GM18511 (cell line): ENCODE measurements around the gene PISD.
"Not testable (repeated sequence)": the region's sequence is repeated elsewhere in the genome, so short reads cannot be mapped to it uniquely, and the experiment has no call there.

Experiments
- ATAC-seq: cut with Tn5 transposase; IDR thresholded peaks from one replicate; pipeline ENCODE4 v1.9.1; 2021; ENCODE audit warnings: mild to moderate bottlenecking, moderate library complexity; ENCODE audit not compliant: unreplicated experiment

Gene PISD

DNA sequence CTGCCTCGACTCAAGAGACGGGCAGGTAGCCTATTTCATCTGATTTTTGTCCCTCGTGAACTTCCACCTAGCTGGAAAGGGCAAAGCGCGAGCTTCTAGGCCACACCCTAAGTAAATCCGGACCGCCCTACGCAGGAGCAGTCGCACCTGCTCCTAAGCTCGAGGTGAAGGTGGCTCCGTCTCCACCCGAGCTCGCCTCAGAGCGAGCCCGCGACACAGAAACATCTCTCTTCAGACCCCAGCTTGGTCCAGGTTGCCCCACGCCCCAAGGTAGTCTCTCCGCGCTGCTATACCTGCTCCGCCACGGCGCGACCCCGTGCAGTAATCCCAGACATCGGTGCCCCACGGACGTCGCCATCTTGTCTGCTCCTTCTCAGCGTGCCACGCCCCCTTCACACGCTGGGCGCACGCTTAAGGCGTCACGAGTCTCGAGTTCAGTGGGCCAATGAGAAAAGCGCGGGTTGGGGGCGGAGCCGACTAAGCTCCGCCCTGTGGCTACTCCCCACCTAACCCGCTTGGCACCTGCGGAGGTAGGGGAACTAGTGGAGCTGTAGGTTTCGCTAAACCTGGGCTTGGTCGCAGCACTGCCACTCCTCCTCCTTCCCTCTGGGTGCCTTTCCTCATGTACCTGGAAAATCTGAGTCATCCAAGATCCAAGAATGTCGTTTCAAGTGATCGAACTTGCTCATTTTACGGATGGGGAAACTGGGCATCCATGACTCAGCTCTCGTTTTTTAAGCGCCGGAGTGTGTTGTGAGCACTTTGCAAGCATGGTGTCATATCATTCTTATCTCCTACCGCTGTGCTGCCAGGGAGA, at the start of gene PISD:
Gene PISD, minus strand, starts transcription at position 365 of the 817 bp plus-strand sequence. Its CDS starts 7 bp downstream, at position 358.
- ATAC-seq, result peak; percentile 88

GRCh38 chr22:31711226-31711625, 49.2 kb upstream of the PISD start:
- ATAC-seq, result not testable (repeated sequence)

DNA sequence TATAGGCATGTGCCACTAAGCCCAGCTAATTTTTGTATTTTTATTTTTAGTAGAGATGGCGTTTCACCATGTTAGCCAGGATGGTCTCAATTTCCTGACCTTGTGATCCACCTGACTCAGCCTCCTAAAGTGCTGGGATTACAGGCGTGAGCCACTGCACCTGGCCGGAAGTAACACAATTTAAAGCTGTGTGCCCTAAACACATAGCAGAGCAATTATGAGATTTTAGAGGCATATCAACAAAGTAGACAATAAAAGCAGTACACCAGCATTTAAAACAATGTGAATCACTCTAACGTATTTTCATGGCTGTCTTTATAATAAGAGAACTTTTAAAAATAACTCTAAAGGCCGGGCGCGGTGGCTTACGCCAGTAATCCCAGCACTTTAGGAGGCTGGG, 45.5 kb upstream of the PISD start:
- no peak for ATAC-seq

GRCh38 chr22:31695423-31695822, 33.4 kb upstream of the PISD start:
- no peak for ATAC-seq

- ATAC-seq, result not testable (repeated sequence)
Measured at GRCh38 chr22:31694046-31694445, 32.0 kb upstream of the PISD start.

DNA sequence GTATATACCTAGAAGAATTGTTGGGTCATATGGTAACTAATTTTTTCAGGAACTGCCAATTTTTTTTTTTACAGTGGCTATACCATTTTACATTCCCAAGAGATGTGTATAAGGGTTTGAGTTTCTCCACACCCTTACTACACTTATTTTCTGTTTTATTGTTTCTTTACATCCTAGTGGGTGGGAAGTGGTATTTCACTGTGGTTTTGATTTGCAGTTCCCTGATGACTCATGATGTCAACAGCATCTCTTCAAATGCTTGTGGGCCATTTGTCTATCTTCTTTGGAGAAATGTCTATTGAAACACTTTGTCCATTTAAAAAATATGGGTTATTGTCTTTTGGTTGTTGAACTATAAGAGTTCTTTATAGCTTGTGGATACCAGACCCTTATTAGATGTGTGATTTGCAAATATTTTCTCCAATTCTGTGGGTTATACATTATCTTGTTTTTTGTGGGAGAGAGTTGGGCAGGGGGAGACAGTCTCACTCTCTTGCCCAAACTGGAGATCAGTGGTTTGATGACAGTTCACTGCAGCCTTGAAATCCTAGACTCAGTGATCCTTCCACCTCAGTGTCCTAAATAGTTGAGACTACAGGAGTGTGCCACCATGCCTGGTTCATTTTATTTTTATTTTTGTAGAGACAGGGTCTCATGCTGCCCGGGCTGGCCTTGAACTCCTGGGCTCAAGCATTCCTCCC, 30.3 kb upstream of the PISD start:
- no peak for ATAC-seq

DNA sequence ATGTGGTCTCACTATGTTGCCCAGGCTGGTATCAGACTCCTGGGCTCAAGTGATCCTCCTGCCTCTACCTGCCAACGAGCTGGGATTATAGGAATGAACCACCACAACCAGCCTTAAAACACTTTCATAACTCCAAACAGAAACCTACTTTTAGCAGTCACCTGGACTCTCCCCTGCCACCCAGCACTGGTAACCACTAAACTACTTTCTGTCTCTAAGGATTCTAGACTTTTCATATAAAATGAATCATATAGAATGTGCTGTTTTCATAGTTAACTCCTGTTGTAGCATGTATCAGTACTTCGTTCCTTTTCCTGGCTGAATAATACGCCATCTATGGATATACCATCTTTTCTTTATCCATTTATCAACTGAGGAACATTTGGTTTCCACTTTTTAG, 29.4 kb upstream of the PISD start:
- no peak for ATAC-seq

DNA sequence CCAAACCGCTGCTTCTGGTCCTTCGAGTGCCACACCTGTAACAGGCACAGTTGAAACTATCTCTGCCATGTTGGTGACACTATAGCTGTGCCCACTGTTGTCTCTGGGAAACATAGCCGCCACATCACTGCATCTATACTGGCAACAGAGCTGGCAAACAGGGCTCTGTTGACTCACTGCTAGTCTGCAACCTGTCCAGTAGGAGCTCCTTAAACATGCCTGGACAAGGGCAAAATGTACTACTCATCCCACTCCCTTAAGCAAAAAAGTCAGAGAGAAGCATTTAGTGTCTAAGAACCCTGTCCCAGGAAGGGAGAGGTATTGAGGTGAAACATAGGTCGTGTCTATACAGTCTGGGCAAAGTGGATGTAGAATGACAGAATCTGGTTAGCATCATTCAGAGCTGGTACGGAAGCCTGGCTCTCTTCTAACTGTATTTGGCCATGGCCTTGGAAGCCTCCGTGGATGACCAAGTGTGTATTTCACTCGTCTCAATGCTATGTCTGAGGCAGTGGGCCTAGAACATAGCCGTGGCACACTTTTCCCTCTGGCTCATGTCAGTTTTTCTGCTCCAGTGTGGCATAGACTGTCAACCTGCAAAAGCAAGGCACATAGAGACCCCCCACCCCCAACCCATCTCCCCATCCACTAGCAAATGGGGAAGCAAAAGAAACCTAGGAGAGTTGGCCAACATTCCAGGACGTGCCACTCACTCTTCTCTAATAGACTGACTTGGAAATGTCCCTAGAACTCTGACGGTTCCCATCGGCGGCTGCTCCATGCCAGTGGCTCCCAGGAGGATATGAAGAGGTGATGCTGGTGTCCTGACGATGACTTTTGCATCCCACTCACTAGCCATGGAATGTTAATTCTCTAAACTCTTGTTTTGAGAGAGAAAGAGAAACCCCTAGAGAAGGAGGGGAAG, 21.4 kb upstream of the PISD start:
- no peak for ATAC-seq

- no peak for ATAC-seq
Measured at GRCh38 chr22:31682751-31683150, 20.7 kb upstream of the PISD start.

- ATAC-seq, result no peak
Measured at GRCh38 chr22:31681349-31682345, 19.6 kb upstream of the PISD start.

DNA sequence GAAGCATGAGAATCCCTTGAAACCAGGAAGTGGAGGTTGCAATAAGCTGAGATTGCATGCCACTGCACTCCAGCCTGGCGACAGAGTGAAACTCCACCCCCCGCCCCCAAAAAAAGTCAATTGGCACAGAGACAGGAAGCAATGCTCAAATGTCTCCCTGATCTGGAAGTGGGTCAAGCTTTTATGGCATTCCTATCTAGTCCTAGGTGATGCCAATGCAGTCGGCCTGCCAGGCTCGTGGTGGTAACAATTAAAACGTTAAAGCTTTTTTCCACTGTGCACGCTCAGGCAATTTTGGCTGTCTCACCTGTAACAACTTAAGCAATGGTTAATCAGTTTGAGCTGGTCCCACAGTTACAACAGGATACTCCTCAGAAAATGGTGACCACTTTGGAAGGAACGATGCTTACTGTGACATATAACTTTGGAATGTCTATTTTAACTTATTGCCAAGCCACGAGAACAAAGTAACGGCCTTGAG, 18.9 kb upstream of the PISD start:
- no peak for ATAC-seq

DNA sequence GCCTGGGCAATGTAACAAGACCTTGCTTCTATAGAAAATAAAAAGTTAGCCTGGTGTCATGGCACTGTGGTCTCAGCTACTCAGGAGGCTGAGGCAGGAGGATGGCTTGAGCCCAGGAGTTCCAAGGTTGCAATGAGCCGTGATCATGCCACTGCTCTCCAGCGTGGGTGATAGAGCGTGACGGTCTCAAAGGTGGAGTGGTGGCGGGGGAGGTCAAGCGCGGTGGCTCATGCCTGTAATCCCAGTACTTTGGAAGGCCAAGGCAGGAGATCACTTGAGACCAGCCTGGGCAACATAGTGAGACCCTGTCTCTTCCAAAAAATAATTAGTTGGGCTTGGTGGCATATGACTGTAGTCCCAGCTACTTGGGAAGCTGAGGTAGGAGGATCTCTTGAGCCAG, 16.7 kb upstream of the PISD start:
- ATAC-seq, result no peak

GRCh38 chr22:31676700-31677099, 14.7 kb upstream of the PISD start:
- peak; percentile 92 for ATAC-seq

DNA sequence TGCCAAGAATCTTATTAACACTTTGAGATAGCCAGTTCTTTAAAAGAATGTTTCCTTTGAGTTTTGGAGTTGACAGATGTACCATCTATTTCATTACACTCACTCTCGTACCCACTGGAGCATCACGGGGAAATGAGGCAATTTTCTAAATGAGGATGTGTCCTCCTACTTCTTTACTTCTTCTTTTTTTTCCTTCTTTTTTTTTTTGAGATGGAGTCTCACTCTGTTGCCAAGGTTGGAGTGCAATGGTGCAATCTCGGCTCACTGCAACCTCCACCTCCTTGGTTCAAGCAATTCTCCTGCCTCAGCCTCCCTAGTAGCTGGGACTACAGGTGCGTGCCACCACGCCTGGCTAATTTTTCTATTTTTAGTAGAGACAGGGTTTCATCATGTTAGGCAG, 12.2 kb upstream of the PISD start:
- not testable (repeated sequence) for ATAC-seq

GRCh38 chr22:31668849-31669248, 6.8 kb upstream of the PISD start:
- not testable (repeated sequence) for ATAC-seq

DNA sequence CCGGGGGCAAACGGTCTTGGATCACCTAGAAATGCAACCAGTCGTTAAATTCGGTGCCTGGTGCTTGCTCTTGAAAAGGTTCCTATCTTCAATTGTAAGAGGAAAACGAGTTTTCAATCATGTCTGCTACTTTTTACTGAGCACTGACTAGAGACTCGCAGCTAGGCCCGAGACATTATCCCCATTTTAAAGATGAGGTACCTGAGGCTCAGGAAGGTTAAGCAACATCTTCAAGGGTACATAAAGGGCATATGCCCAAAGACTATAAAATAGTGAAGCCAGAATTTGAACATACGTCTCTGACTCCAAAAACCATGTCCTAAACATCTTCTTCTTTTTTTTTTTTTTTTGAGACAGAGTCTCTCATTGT, 638 bp upstream of the PISD start:
- no peak for ATAC-seq

- not testable (repeated sequence) for ATAC-seq
Measured at GRCh38 chr22:31660860-31661341, 1.1 kb downstream of the PISD start.

DNA sequence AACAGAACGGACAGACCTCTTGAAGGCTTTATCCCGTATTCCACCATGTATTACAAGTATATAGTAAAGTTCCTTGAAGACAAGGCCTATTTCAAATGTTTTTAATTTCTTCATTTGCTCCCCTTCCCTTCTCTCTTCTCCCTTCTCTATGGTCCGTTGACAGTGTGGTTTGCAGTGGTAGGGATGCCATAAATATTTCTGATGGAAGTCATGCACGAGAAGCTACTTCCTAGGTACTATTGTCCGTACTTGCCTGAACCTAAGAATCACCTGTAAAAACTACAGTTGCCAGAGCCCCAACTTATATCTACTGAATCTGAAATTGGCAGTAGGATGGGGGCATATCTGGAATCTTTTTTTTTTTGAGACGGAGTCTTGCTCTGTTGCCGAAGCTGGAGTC, 2.8 kb downstream of the PISD start:
- ATAC-seq, result no peak

- no peak for ATAC-seq
Measured at GRCh38 chr22:31654408-31654807, 7.6 kb downstream of the PISD start.

DNA sequence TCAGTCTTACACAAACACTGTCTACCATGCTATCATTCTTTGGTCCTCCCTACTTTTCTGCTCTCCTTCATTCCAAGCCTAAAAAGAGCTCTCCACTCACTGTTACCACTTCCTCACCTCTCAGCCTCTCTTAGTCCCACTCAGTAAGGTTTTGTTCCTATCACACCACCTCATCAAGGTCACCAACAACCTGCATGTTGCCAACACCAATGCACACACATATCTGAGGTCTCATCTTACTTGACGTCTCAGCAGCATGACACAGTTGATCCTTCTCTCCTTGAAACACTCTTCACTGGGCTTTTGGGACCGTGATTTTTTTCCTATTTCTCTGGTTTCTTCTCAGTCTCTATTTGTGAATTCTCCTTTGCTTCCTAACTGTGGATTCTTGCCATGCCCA, 8.1 kb downstream of the PISD start:
- no peak for ATAC-seq
